Lower leg skin (tissue), 4 donors: ENCODE results near the gene HBEGF. TPM values are rescaled to one million over a fixed set of nuclear protein-coding genes. Genes with fewer than 3 reads are reported as not detected.

ENCODE experiments used
- DNase-seq, 2 donors: peaks; one replicate each; pipeline ENCODE4 v3.0.0-alpha.2; 2019; ENCODE audit warnings: low spot score in 2 of 2
- H3K4me3 ChIP-seq: fragments of 200-600 bp; sonication (generic); 2 replicates; pipeline ENCODE4 v1.5.1; 2017; ENCODE audit warnings: mild to moderate bottlenecking, low read depth; ENCODE audit not compliant: poor library complexity, severe bottlenecking
- POLR2A ChIP-seq, 2 donors: fragments of 450-650 bp; IDR thresholded peaks; one replicate each; pipeline ENCODE4 v1.6.1; 2016 to 2017; ENCODE audit warnings: antibody characterized with exemption in 2 of 2, mild to moderate bottlenecking in 1 of 2, moderate library complexity in 1 of 2
- WGBS, 2 donors: methylation state at CpG; one replicate each; pipeline ENCODE4 v1.1.5; 2018; 5-methylcytosine and 5-hydroxymethylcytosine counted together
- intact Hi-C: fragments of 100-400 bp; cut with DNase I; formaldehyde crosslinking; loops from one replicate; pipeline ENCODE4 v1.15.0; 2023; ENCODE audit warnings: low total_unique reads
- total RNA-seq, 4 donors: library from RNA; depleted of rRNA; stranded (reverse); fragments of >200 nt; gene quantifications; one replicate each; pipeline ENCODE4 v1.1.0, GENCODE V29; 2016
- TF ChIP-seq, protein P1 (sequence below), 3 donors: fragments of 450-650 bp; IDR thresholded peaks; one replicate each; pipeline ENCODE4 v1.5.1; 2016; ENCODE audit warnings: antibody characterized with exemption in 3 of 3, mild to moderate bottlenecking in 3 of 3, moderate library complexity in 2 of 3

Gene HBEGF
- total RNA-seq, 4 donors from 2014 or later = 16.6 to 24.3 (median 18.4) TPM

- no peak for TF ChIP-seq POLR2A (IDR thresholded peaks at IDR 0.05)
- TF ChIP-seq, protein P1, sequence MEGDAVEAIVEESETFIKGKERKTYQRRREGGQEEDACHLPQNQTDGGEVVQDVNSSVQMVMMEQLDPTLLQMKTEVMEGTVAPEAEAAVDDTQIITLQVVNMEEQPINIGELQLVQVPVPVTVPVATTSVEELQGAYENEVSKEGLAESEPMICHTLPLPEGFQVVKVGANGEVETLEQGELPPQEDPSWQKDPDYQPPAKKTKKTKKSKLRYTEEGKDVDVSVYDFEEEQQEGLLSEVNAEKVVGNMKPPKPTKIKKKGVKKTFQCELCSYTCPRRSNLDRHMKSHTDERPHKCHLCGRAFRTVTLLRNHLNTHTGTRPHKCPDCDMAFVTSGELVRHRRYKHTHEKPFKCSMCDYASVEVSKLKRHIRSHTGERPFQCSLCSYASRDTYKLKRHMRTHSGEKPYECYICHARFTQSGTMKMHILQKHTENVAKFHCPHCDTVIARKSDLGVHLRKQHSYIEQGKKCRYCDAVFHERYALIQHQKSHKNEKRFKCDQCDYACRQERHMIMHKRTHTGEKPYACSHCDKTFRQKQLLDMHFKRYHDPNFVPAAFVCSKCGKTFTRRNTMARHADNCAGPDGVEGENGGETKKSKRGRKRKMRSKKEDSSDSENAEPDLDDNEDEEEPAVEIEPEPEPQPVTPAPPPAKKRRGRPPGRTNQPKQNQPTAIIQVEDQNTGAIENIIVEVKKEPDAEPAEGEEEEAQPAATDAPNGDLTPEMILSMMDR (IDR thresholded peaks at IDR 0.05) = no peak
- WGBS, 2 donors = 74 to 83% methylated on average over 1 of the region's 1 CpG
- intact Hi-C loops = no loop called here
- no peak for DNase-seq
- H3K4me3 ChIP-seq = no peak overlapping the region
These were observed 48.2 kb downstream of the HBEGF start for GRCh38 chr5:140298183-140298601.

DNA sequence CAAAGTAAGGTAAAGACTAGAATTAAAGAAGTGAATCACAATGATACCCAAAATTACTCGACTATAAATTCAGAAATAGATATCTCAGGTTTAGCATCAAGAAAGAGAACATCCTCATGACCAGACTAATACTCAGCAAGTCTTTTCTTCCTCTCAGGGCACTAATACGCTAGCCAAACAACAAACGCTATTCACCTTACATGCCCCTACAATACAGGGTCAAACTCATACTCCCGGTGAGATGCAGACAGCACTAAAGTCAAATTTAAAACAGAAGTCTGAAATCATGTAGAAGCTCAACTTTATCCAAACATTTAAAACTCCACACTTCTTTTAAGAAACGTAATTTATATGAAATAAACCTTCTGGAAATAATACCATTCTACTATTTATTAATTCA is 49.1 kb downstream of the HBEGF start:
- DNase-seq = no peak
- 76 to 80% methylated on average over 5 of the region's 5 CpGs for WGBS, 2 donors
- no peak overlapping the region for H3K4me3 ChIP-seq
- intact Hi-C loops = no loop called here
- TF ChIP-seq, protein P1 (IDR thresholded peaks at IDR 0.05) = no peak
- TF ChIP-seq POLR2A (IDR thresholded peaks at IDR 0.05) = no peak

DNA sequence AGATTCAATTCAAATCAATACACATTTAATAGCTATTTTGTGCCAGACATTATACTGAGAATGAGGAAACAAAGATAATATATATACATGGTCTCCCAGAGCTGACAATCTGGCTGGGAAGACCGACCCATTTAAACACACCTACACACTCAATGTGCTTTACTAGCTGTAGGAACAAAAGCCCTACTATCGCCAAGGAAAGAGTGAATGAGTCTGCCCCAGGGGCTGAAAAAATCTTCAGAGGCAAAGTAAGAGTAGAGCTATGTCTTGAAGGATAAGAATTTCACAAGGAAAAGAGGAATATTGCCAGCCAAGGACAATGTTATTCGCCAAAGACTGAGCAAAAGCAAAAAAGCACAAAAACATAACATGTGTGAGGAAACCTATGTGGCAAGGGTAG is 50.1 kb downstream of the HBEGF start:
- intact Hi-C loops = no loop called here
- DNase-seq = no peak
- TF ChIP-seq, protein P1 (IDR thresholded peaks at IDR 0.05) = no peak
- TF ChIP-seq POLR2A (IDR thresholded peaks at IDR 0.05) = no peak
- WGBS, 2 donors = 73 to 75% methylated on average over 3 of the region's 3 CpGs
- H3K4me3 ChIP-seq = no peak overlapping the region

- intact Hi-C loops = no loop called here
- peak in 1 of 2 donors; percentile 54 for DNase-seq
- no peak for TF ChIP-seq POLR2A (IDR thresholded peaks at IDR 0.05)
- TF ChIP-seq, protein P1 (IDR thresholded peaks at IDR 0.05) = no peak
- H3K4me3 ChIP-seq = no peak overlapping the region
- WGBS, 2 donors = 8 to 9% methylated on average over 1 of the region's 1 CpG
These were observed 51.0 kb downstream of the HBEGF start for GRCh38 chr5:140295414-140295813.

- 80 to 84% methylated on average over 2 of the region's 2 CpGs for WGBS, 2 donors
- H3K4me3 ChIP-seq = no peak overlapping the region
- intact Hi-C loops = no loop called here
- no peak for DNase-seq
- no peak for TF ChIP-seq POLR2A (IDR thresholded peaks at IDR 0.05)
- TF ChIP-seq, protein P1 (IDR thresholded peaks at IDR 0.05) = no peak
These were observed 51.6 kb downstream of the HBEGF start for GRCh38 chr5:140294753-140295152.

DNA sequence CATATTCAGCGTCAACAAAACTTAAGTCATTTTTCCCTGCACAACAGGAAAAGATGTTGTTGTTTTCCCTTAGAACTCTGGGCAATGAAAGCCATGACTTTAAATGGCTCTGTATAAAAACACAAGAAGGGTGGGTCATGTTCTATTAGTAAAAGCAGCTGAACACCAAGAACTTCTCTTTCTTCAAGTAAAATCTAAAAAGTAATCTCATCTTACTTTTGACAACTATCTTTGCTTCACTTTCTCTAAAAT is 52.6 kb downstream of the HBEGF start:
- no peak overlapping the region for H3K4me3 ChIP-seq
- intact Hi-C loops = no loop called here
- TF ChIP-seq, protein P1 (IDR thresholded peaks at IDR 0.05) = no peak
- TF ChIP-seq POLR2A (IDR thresholded peaks at IDR 0.05) = no peak
- no peak for DNase-seq
- 39 to 51% methylated on average over 1 of the region's 1 CpG for WGBS, 2 donors
